HL-60/S4 treated with phorbol 12-myristate 13-acetate at 8.2 ng/mL for 4 days and 3 days (cell line): ENCODE data around the gene KRTAP4-8.
"Not testable (repeated sequence)": the region's sequence is repeated elsewhere in the genome, so short reads cannot be mapped to it uniquely, and the experiment has no call there.

ENCODE experiments used
- in situ Hi-C: fragments of 300-500 bp; cut with MboI; formaldehyde crosslinking; loops from 2 replicates; pipeline ENCODE4 v1.15.0; 2022; ENCODE audit warnings: low sequenced_read_pairs

KRTAP4-8 gene

GRCh38 chr17:41065829-41066624 is 31.9 kb downstream of the KRTAP4-8 start, which contains the start of gene KRTAP2-4:
TSS of gene KRTAP2-4 (minus strand) at chr17:41065879. CDS start at chr17:41065845, 34 bp downstream.
- in situ Hi-C loops, result no loop called here

- in situ Hi-C loops, result not testable (repeated sequence)
These were observed 32.8 kb downstream of the KRTAP4-8 start for GRCh38 chr17:41065016-41065689.

GRCh38 chr17:41064301-41064700 is 33.6 kb downstream of the KRTAP4-8 start:
- in situ Hi-C loops, result no loop called here

- in situ Hi-C loops, result no loop called here
These were observed 34.5 kb downstream of the KRTAP4-8 start for GRCh38 chr17:41063449-41063848.

- in situ Hi-C loops, result no loop called here
These were observed 36.0 kb downstream of the KRTAP4-8 start for GRCh38 chr17:41061964-41062363.

- in situ Hi-C loops, result no loop called here
These were observed 37.8 kb downstream of the KRTAP4-8 start, which contains the start of gene KRTAP2-3 for GRCh38 chr17:41060052-41060604. TSS of gene KRTAP2-3 (minus strand) at chr17:41060114. CDS start at chr17:41060050, 64 bp downstream.

- in situ Hi-C loops, result not testable (repeated sequence)
These were observed 38.5 kb downstream of the KRTAP4-8 start for GRCh38 chr17:41059276-41060051.

GRCh38 chr17:41058741-41059140 is 39.2 kb downstream of the KRTAP4-8 start:
- in situ Hi-C loops, result no loop called here

- in situ Hi-C loops, result no loop called here
These were observed 40.4 kb downstream of the KRTAP4-8 start for GRCh38 chr17:41057547-41057946.

- in situ Hi-C loops, result not testable (repeated sequence)
These were observed 42.8 kb downstream of the KRTAP4-8 start, which contains the start of gene KRTAP2-2 for GRCh38 chr17:41055130-41055529. TSS of gene KRTAP2-2 (minus strand) at chr17:41055230. CDS start at chr17:41055211, 19 bp downstream.

GRCh38 chr17:41054556-41054955 is 43.4 kb downstream of the KRTAP4-8 start:
- in situ Hi-C loops, result not testable (repeated sequence)

GRCh38 chr17:41054025-41054424 is 43.9 kb downstream of the KRTAP4-8 start:
- in situ Hi-C loops, result no loop called here

GRCh38 chr17:41052566-41052965 is 45.4 kb downstream of the KRTAP4-8 start:
- in situ Hi-C loops, result no loop called here

GRCh38 chr17:41049110-41049509 is 48.8 kb downstream of the KRTAP4-8 start:
- in situ Hi-C loops, result no loop called here

- in situ Hi-C loops, result no loop called here
These were observed 49.5 kb downstream of the KRTAP4-8 start for GRCh38 chr17:41048441-41048840.
